ENCODE data around the gene ECM1.

DNA sequence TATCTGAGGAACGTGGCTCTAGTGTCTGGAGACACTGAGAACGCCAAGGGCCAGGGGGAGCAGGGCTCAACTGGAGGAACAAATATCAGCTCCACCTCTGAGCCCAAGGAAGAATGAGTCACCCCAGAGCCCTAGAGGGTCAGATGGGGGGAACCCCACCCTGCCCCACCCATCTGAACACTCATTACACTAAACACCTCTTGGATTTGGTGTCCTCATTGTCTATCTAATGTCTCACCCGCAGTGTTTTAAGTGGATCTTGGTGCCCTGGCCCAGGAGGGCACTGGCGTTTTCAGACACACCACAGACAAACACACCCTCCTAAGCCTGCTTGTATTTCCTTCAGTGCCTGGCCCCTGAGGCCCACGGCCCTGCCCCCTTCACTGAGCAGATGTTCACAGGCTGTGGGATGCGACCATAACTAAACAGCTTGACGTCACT is 5.5 kb downstream of the ECM1 start:
- TF ChIP-seq, protein P1, sequence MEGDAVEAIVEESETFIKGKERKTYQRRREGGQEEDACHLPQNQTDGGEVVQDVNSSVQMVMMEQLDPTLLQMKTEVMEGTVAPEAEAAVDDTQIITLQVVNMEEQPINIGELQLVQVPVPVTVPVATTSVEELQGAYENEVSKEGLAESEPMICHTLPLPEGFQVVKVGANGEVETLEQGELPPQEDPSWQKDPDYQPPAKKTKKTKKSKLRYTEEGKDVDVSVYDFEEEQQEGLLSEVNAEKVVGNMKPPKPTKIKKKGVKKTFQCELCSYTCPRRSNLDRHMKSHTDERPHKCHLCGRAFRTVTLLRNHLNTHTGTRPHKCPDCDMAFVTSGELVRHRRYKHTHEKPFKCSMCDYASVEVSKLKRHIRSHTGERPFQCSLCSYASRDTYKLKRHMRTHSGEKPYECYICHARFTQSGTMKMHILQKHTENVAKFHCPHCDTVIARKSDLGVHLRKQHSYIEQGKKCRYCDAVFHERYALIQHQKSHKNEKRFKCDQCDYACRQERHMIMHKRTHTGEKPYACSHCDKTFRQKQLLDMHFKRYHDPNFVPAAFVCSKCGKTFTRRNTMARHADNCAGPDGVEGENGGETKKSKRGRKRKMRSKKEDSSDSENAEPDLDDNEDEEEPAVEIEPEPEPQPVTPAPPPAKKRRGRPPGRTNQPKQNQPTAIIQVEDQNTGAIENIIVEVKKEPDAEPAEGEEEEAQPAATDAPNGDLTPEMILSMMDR (IDR thresholded peaks at IDR 0.05): no peak
- TF ChIP-seq POLR2AphosphoS5 (IDR thresholded peaks at IDR 0.05): no peak
